ENCODE results near the gene GATA1.

The GATA1 gene

GRCh38 chrX:48786341-48786800 lies at the start of gene GATA1:
Gene GATA1, plus strand, starts transcription at chrX:48786590. Its CDS starts 4,520 bp downstream, at chrX:48791110.
- no peak within 1 kb of the TSS for H3K9ac ChIP-seq (ENCODE audit: low read length)
- no peak within 1 kb of the TSS for H3K27ac ChIP-seq (ENCODE audit: low read depth, low read length)
- no peak within 1 kb of the TSS for H3K4me3 ChIP-seq (ENCODE audit: low read depth in 1 of 2, low read length in 2 of 2)
- H3K9me3 ChIP-seq (ENCODE audit: low read length), result no peaks in the 10 kb centered on the region
- no peaks in the 10 kb centered on the region for H3K36me3 ChIP-seq (ENCODE audit: insufficient read depth, low read length)
- no peaks in the 10 kb centered on the region for H3K4me1 ChIP-seq (ENCODE audit: insufficient read depth, low read length)
- peaks cover 0 to 19% of the 10 kb centered on the region in 2 donors for H3K27me3 ChIP-seq (ENCODE audit: control insufficient read depth in 1 of 2, insufficient read depth in 2 of 2, low read length in 2 of 2)

GRCh38 chrX:48736878-48737212 lies 49.5 kb upstream of the GATA1 start:
- H3K4me3 ChIP-seq (ENCODE audit: low read depth in 1 of 2, low read length in 2 of 2), result peak overlapping the region in 1 of 2 donors; percentile 12
- H3K27me3 ChIP-seq (ENCODE audit: control insufficient read depth in 1 of 2, insufficient read depth in 2 of 2, low read length in 2 of 2), result no peaks in the 10 kb centered on the region
- H3K9me3 ChIP-seq (ENCODE audit: low read length), result no peaks in the 10 kb centered on the region
- H3K9ac ChIP-seq (ENCODE audit: low read length), result no peak overlapping the region
- no peaks in the 10 kb centered on the region for H3K36me3 ChIP-seq (ENCODE audit: insufficient read depth, low read length)
- H3K27ac ChIP-seq (ENCODE audit: low read depth, low read length), result peak overlapping the region; percentile 19
- H3K4me1 ChIP-seq (ENCODE audit: insufficient read depth, low read length), result no peaks in the 10 kb centered on the region

DNA sequence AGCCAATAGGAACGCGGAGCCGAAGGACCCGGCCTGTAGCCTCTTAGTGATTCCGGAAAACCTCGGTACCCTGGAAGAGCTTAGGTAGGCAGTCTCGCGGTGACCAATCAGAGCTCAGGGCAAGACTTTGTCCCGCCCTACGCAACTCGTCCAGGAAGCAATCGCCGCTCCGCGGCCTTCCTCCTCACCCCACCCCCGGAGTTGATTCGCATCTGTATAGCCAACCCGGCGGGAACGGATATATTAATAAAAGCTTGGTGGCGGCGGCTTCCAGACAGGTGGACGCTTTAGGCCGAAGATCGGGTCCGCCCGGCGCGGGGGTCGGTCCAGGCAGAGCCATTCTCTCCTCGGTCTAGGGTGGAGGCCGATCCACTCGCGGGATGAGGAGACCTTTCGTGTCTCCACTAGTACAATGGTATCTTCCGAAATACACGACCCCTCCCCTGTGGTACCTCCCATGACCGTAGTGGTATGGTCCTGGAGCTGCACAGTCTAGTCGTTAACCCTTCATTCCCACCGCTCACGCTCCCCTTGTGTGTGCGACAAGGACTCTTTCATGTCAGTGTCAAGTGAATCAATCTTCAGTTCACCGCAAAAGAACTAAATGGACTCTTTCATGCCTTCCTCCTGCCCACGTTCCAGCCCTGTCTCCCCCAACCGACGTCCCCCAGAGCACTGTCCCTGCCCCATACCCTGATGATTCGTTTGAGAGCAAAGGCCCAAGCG lies 49.0 kb upstream of the GATA1 start:
- H3K9ac ChIP-seq (ENCODE audit: low read length), result peak overlapping the region; percentile 47
- no peaks in the 10 kb centered on the region for H3K9me3 ChIP-seq (ENCODE audit: low read length)
- no peaks in the 10 kb centered on the region for H3K36me3 ChIP-seq (ENCODE audit: insufficient read depth, low read length)
- H3K4me3 ChIP-seq (ENCODE audit: low read depth in 1 of 2, low read length in 2 of 2), result peak overlapping the region; percentile 18 to 80
- H3K27me3 ChIP-seq (ENCODE audit: control insufficient read depth in 1 of 2, insufficient read depth in 2 of 2, low read length in 2 of 2), result no peaks in the 10 kb centered on the region
- no peaks in the 10 kb centered on the region for H3K4me1 ChIP-seq (ENCODE audit: insufficient read depth, low read length)
- peak overlapping the region; percentile 61 for H3K27ac ChIP-seq (ENCODE audit: low read depth, low read length)

DNA sequence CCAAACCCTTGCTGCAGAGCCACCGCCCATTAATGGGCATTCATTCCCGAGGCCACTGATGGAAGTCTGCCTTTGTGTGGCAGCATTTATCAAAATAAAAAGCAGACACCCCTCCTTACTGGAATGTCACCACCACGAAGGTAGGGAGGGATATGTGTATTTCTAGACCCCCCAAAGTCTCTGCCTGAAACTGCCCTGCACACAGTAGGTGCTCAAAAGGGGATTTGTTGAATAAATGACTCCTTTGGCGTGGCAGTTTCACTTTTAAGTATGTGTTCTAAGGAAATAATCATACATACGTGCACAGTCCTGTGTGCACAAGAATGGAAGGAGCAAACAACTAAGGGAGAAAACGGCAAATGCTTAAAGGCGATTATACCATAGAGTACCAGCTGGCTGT lies 48.5 kb upstream of the GATA1 start:
- peak overlapping the region; percentile 18 to 80 for H3K4me3 ChIP-seq (ENCODE audit: low read depth in 1 of 2, low read length in 2 of 2)
- no peaks in the 10 kb centered on the region for H3K4me1 ChIP-seq (ENCODE audit: insufficient read depth, low read length)
- H3K27me3 ChIP-seq (ENCODE audit: control insufficient read depth in 1 of 2, insufficient read depth in 2 of 2, low read length in 2 of 2), result no peaks in the 10 kb centered on the region
- H3K36me3 ChIP-seq (ENCODE audit: insufficient read depth, low read length), result no peaks in the 10 kb centered on the region
- peak overlapping the region; percentile 61 for H3K27ac ChIP-seq (ENCODE audit: low read depth, low read length)
- peak overlapping the region; percentile 47 for H3K9ac ChIP-seq (ENCODE audit: low read length)
- no peaks in the 10 kb centered on the region for H3K9me3 ChIP-seq (ENCODE audit: low read length)

- H3K27ac ChIP-seq (ENCODE audit: low read depth, low read length), result no peak overlapping the region
Observed at GRCh38 chrX:48741834-48742233, 44.6 kb upstream of the GATA1 start.

DNA sequence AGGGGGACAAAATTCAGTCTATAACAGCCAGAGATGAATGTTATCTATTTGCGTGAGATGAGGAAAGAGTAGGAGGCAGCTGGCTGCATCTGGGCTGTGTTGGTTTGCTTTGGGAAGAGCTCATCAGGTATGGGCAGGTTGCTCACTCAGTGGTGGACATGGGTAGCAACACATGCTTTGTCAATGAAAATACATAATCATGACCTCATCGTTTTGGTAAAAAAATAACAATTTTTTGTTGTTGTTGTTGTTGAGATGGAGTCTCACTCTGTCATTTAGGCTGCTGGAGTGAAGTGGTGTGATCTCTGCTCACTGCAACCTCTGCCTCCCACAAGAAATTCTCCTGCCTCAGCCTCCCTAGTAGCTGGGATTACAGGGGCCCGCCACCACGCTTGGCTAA lies 41.2 kb upstream of the GATA1 start:
- no peak overlapping the region for H3K9ac ChIP-seq (ENCODE audit: low read length)
- H3K27ac ChIP-seq (ENCODE audit: low read depth, low read length), result no peak overlapping the region
- no peak overlapping the region for H3K4me3 ChIP-seq (ENCODE audit: low read depth in 1 of 2, low read length in 2 of 2)

More at GRCh38 chrX:48741834-48742233, 44.6 kb upstream of the GATA1 start:
- H3K4me3 ChIP-seq (ENCODE audit: low read depth in 1 of 2, low read length in 2 of 2), result no peak overlapping the region
- H3K36me3 ChIP-seq (ENCODE audit: insufficient read depth, low read length), result no peaks in the 10 kb centered on the region
- H3K27me3 ChIP-seq (ENCODE audit: control insufficient read depth in 1 of 2, insufficient read depth in 2 of 2, low read length in 2 of 2), result no peaks in the 10 kb centered on the region
- H3K9ac ChIP-seq (ENCODE audit: low read length), result no peak overlapping the region
- no peaks in the 10 kb centered on the region for H3K9me3 ChIP-seq (ENCODE audit: low read length)
- no peaks in the 10 kb centered on the region for H3K4me1 ChIP-seq (ENCODE audit: insufficient read depth, low read length)

DNA sequence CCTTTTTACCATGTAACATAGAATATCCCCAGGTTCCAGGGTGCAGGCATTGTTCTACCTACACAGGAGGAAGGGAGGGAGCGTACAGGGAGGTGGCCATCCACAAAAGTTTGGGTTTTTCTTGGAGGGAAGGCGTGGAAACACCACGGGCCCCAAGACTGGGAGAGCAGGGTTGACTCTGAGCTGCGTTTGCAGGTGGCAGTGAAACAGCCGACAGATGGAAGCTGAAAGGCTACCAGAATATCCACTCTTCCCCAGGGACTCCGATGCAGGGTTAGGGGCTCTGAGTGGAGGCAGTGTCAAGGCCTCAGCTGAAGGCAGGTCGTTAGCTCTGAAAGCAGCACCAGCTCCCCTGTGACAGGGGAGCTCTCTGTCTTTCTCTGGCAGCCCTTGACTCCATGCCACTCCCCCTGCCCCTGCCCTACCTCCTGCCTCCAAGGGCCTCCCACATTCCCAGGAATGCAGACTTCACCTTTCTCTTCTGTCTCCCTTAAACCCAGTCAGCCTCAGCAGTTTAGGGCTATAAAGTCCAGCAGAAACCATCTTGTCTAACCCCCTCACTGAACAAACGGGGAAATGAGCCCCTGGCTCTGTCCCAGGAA lies 38.9 kb upstream of the GATA1 start:
- H3K27ac ChIP-seq (ENCODE audit: low read depth, low read length), result no peak overlapping the region
- no peaks in the 10 kb centered on the region for H3K9me3 ChIP-seq (ENCODE audit: low read length)
- H3K36me3 ChIP-seq (ENCODE audit: insufficient read depth, low read length), result no peaks in the 10 kb centered on the region
- no peak overlapping the region for H3K9ac ChIP-seq (ENCODE audit: low read length)
- H3K4me1 ChIP-seq (ENCODE audit: insufficient read depth, low read length), result no peaks in the 10 kb centered on the region
- H3K27me3 ChIP-seq (ENCODE audit: control insufficient read depth in 1 of 2, insufficient read depth in 2 of 2, low read length in 2 of 2), result no peaks in the 10 kb centered on the region
- no peak overlapping the region for H3K4me3 ChIP-seq (ENCODE audit: low read depth in 1 of 2, low read length in 2 of 2)

More for the DNA sequence above, 41.2 kb upstream of the GATA1 start:
- H3K27me3 ChIP-seq (ENCODE audit: control insufficient read depth in 1 of 2, insufficient read depth in 2 of 2, low read length in 2 of 2), result no peaks in the 10 kb centered on the region
- H3K4me1 ChIP-seq (ENCODE audit: insufficient read depth, low read length), result no peaks in the 10 kb centered on the region
- no peaks in the 10 kb centered on the region for H3K36me3 ChIP-seq (ENCODE audit: insufficient read depth, low read length)
- no peaks in the 10 kb centered on the region for H3K9me3 ChIP-seq (ENCODE audit: low read length)

DNA sequence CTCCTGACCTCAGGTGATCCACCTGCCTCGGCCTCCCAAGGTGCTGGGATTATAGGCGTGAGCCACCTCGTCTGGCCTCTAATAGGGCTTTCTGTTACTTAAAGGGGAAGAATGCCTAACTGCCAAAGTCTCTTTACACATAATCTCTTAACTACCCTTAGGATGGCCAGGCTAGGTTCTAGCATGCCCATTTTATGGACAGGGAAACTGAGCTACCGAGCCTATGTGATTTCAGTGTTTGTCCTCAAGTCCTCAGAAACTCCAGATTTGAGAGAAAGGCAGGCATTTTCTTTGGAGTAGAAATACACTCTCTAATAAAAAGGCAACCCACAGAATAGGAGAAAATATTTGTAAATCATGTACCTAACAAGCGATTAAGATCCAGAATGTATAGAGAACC lies 37.2 kb upstream of the GATA1 start:
- Histone ChIP-seq H3K4me1 (ENCODE audit: insufficient read depth, low read length) (no peaks in the 10 kb centered on the region), H3K9ac (ENCODE audit: low read length) (no peak overlapping the region), H3K9me3 (ENCODE audit: low read length) (no peaks in the 10 kb centered on the region), H3K27ac (ENCODE audit: low read depth, low read length) (no peak overlapping the region), H3K27me3 (ENCODE audit: control insufficient read depth in 1 of 2, insufficient read depth in 2 of 2, low read length in 2 of 2) (no peaks in the 10 kb centered on the region), H3K36me3 (ENCODE audit: insufficient read depth, low read length) (no peaks in the 10 kb centered on the region), H3K4me3 (ENCODE audit: low read depth in 1 of 2, low read length in 2 of 2) (no peak overlapping the region)

DNA sequence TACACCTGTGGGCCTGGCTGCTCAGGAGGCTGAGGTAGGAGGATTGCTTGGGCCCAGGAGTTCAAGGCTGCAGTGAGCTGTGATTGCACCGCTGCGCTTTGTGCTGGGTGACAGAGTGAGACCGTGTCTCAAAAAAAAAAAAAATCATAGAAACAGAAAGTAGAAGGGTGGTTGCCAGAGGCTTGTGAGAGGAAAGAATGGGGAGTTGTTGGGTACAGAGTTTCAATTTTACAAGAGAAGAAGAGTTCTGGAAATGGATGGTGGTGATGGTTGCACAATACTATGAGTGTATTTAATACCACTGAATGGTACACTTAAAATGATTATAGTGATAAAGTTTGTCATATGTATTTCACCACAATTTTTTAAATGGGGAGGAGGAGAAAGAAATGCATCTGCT lies 35.0 kb upstream of the GATA1 start:
- no peaks in the 10 kb centered on the region for H3K4me1 ChIP-seq (ENCODE audit: insufficient read depth, low read length)
- H3K27ac ChIP-seq (ENCODE audit: low read depth, low read length), result no peak overlapping the region
- H3K9me3 ChIP-seq (ENCODE audit: low read length), result no peaks in the 10 kb centered on the region
- no peak overlapping the region for H3K4me3 ChIP-seq (ENCODE audit: low read depth in 1 of 2, low read length in 2 of 2)
- no peaks in the 10 kb centered on the region for H3K36me3 ChIP-seq (ENCODE audit: insufficient read depth, low read length)
- no peaks in the 10 kb centered on the region for H3K27me3 ChIP-seq (ENCODE audit: control insufficient read depth in 1 of 2, insufficient read depth in 2 of 2, low read length in 2 of 2)
- H3K9ac ChIP-seq (ENCODE audit: low read length), result no peak overlapping the region

- Histone ChIP-seq H3K9ac (ENCODE audit: low read length) (no peak overlapping the region), H3K4me3 (ENCODE audit: low read depth in 1 of 2, low read length in 2 of 2) (no peak overlapping the region), H3K4me1 (ENCODE audit: insufficient read depth, low read length) (no peaks in the 10 kb centered on the region)
Observed at GRCh38 chrX:48752498-48752897, 33.9 kb upstream of the GATA1 start.

GRCh38 chrX:48753708-48754228 lies 32.6 kb upstream of the GATA1 start:
- no peak overlapping the region for H3K4me3 ChIP-seq (ENCODE audit: low read depth in 1 of 2, low read length in 2 of 2)
- no peak overlapping the region for H3K9ac ChIP-seq (ENCODE audit: low read length)
- H3K27me3 ChIP-seq (ENCODE audit: control insufficient read depth in 1 of 2, insufficient read depth in 2 of 2, low read length in 2 of 2), result no peaks in the 10 kb centered on the region
- H3K27ac ChIP-seq (ENCODE audit: low read depth, low read length), result no peak overlapping the region
- H3K36me3 ChIP-seq (ENCODE audit: insufficient read depth, low read length), result no peaks in the 10 kb centered on the region
- H3K9me3 ChIP-seq (ENCODE audit: low read length), result no peaks in the 10 kb centered on the region
- no peaks in the 10 kb centered on the region for H3K4me1 ChIP-seq (ENCODE audit: insufficient read depth, low read length)

More at GRCh38 chrX:48752498-48752897, 33.9 kb upstream of the GATA1 start:
- Histone ChIP-seq H3K27me3 (ENCODE audit: control insufficient read depth in 1 of 2, insufficient read depth in 2 of 2, low read length in 2 of 2) (no peaks in the 10 kb centered on the region), H3K27ac (ENCODE audit: low read depth, low read length) (no peak overlapping the region), H3K9me3 (ENCODE audit: low read length) (no peaks in the 10 kb centered on the region), H3K36me3 (ENCODE audit: insufficient read depth, low read length) (no peaks in the 10 kb centered on the region)
